HEK293 (cell line): ENCODE data around the gene SLC38A10.
A peak's percentile ranks its signal among the peaks of the same experiment; 100 is the strongest.

ENCODE experiments used
- CTCF ChIA-PET: fragments of 350-600 bp; formaldehyde crosslinking; extraction: SDS; loops from one replicate; lab custom pipeline; 2021; ENCODE audit warnings: antibody characterized with exemption; lab: Yijun Ruan, JAX
- POLR2A ChIA-PET: fragments of 300-600 bp; formaldehyde crosslinking; extraction: SDS; loops from one replicate; lab custom pipeline; 2020; ENCODE audit warnings: antibody characterized with exemption, inconsistent platforms; lab: Yijun Ruan, JAX
- H3K27ac ChIP-seq: fragments of 200-500 bp; sonication (Bioruptor generic); 2 replicates; pipeline ENCODE4 v1.5.1; 2014; ENCODE audit warnings: low read depth, low read length, control low read depth, inconsistent platforms; ENCODE audit errors: extremely low read depth
- H3K36me3 ChIP-seq, 2 experiments: fragments of 200-500 bp in 1 of 2; sonication (Bioruptor generic) in 1 of 2; 1 replicate in 1 of 2; 2 replicates in 1 of 2; pipeline ENCODE4 v1.5.1; 2014 to 2017; ENCODE audit warnings: inconsistent platforms in 2 of 2, low read length in 2 of 2; ENCODE audit not compliant: control insufficient read depth in 2 of 2, insufficient read depth in 1 of 2
- H3K4me1 ChIP-seq: fragments of 200-500 bp; sonication (Bioruptor generic); 2 replicates; pipeline ENCODE4 v1.5.1; 2014; ENCODE audit warnings: mild to moderate bottlenecking, low read length, inconsistent platforms; ENCODE audit not compliant: control insufficient read depth, insufficient read depth
- H3K4me3 ChIP-seq: 2 replicates; pipeline ENCODE4 v1.5.1; 2011; ENCODE audit warnings: low read depth, mild to moderate bottlenecking, control low read depth, low read length, moderate library complexity
- H3K9me3 ChIP-seq: fragments of 200-500 bp; sonication (Bioruptor generic); 2 replicates; pipeline ENCODE4 v1.5.1; 2014; ENCODE audit warnings: low read depth, low read length, inconsistent platforms; ENCODE audit not compliant: control insufficient read depth, insufficient read depth
- BCL11A ChIP-seq: fragments of 450-650 bp; formaldehyde crosslinking; IDR thresholded peaks from 2 replicates; pipeline ENCODE4 v1.5.1; 2016; ENCODE audit warnings: low read depth, missing biosample characterization, missing genetic modification characterization
- FEZF1 ChIP-seq: fragments of 450-650 bp; formaldehyde crosslinking; IDR thresholded peaks from 2 replicates; pipeline ENCODE4 v1.5.1; 2016; ENCODE audit warnings: missing biosample characterization, missing genetic modification characterization
- KLF10 ChIP-seq: fragments of 450-650 bp; IDR thresholded peaks from 2 replicates; pipeline ENCODE4 v1.5.1; 2018; ENCODE audit warnings: missing biosample characterization, mild to moderate bottlenecking, missing genetic modification characterization
- SETDB1 ChIP-seq: IDR thresholded peaks from one replicate; pipeline ENCODE4 v1.6.1; 2017; ENCODE audit warnings: mild to moderate bottlenecking, low read length, moderate library complexity, mixed read lengths; ENCODE audit not compliant: insufficient read length
- TCF7L2 ChIP-seq: IDR thresholded peaks from 2 replicates; pipeline ENCODE4 v1.6.1; 2011; ENCODE audit warnings: low read depth, mild to moderate bottlenecking, inconsistent platforms, low read length, moderate library complexity, borderline replicate concordance
- TRIM28 ChIP-seq: IDR thresholded peaks from 2 replicates; pipeline ENCODE4 v1.6.1; 2011; ENCODE audit warnings: low read length, control low read depth, borderline replicate concordance
- ZEB2 ChIP-seq: fragments of 450-650 bp; formaldehyde crosslinking; IDR thresholded peaks from 2 replicates; pipeline ENCODE4 v1.5.1; 2016; ENCODE audit warnings: missing biosample characterization, missing genetic modification characterization
- ZNF10 ChIP-seq: fragments of 450-650 bp; formaldehyde crosslinking; IDR thresholded peaks from 2 replicates; pipeline ENCODE4 v1.5.1; 2017; ENCODE audit warnings: missing biosample characterization, missing genetic modification characterization
- ZNF132 ChIP-seq: fragments of 450-650 bp; formaldehyde crosslinking; IDR thresholded peaks from 2 replicates; pipeline ENCODE4 v1.5.1; 2017; ENCODE audit warnings: missing biosample characterization, missing genetic modification characterization, borderline replicate concordance
- ZNF155 ChIP-seq: fragments of 450-650 bp; formaldehyde crosslinking; IDR thresholded peaks from 2 replicates; pipeline ENCODE4 v1.5.1; 2016; ENCODE audit warnings: missing biosample characterization, missing genetic modification characterization
- ZNF184 ChIP-seq: fragments of 450-650 bp; IDR thresholded peaks from 2 replicates; pipeline ENCODE4 v1.5.1; 2018; ENCODE audit warnings: missing biosample characterization, mild to moderate bottlenecking, missing genetic modification characterization
- ZNF404 ChIP-seq: fragments of 450-650 bp; formaldehyde crosslinking; IDR thresholded peaks from 2 replicates; pipeline ENCODE4 v1.5.1; 2017; ENCODE audit warnings: missing biosample characterization, missing genetic modification characterization
- ZNF416 ChIP-seq: fragments of 450-650 bp; formaldehyde crosslinking; IDR thresholded peaks from 2 replicates; pipeline ENCODE4 v1.5.1; 2016; ENCODE audit warnings: missing biosample characterization, missing genetic modification characterization
- ZNF426 ChIP-seq: fragments of 450-650 bp; formaldehyde crosslinking; IDR thresholded peaks from 2 replicates; pipeline ENCODE4 v1.5.1; 2017; ENCODE audit warnings: missing biosample characterization, missing genetic modification characterization, mild to moderate bottlenecking, inconsistent platforms, moderate library complexity
- ZNF658 ChIP-seq: fragments of 450-650 bp; formaldehyde crosslinking; IDR thresholded peaks from 2 replicates; pipeline ENCODE4; 2016; ENCODE audit warnings: missing biosample characterization, missing genetic modification characterization
- TF ChIP-seq, protein P1 (sequence below): fragments of 450-650 bp; formaldehyde crosslinking; IDR thresholded peaks from 2 replicates; pipeline ENCODE4 v1.5.1; 2016; ENCODE audit warnings: missing biosample characterization, missing genetic modification characterization
- TF ChIP-seq, protein P2 (sequence below): fragments of 450-650 bp; formaldehyde crosslinking; IDR thresholded peaks from 2 replicates; pipeline ENCODE4 v1.5.1; 2017; ENCODE audit warnings: missing biosample characterization, missing genetic modification characterization
- TF ChIP-seq, protein P3 (sequence below): fragments of 450-650 bp; formaldehyde crosslinking; IDR thresholded peaks from 2 replicates; pipeline ENCODE4 v1.5.1; 2016; ENCODE audit warnings: missing biosample characterization, missing genetic modification characterization, low read depth

Gene SLC38A10

DNA sequence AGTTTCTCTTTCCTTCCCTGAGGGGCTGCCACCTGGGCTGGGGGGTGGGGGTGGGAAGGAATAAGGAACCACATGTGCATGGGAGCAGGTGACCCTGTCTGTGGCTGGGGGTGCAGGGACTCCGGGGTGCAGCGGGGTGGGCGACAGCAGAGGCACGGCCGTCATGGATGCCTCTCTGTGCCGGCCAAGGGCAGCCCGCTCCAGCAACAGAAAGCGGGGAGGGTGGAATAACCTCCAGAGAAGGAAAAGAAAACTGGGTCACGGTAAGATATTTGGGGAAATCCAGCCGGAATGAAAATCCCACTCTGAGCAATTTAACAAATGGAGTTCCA, 51.8 kb downstream of the SLC38A10 start:
- TF ChIP-seq ZNF404 (no peak), BCL11A (tag by site-specific recombination) (no peak), ZNF416 (no peak), SETDB1 (no peak)
- CTCF ChIA-PET, result interaction anchor here (5.2 kb wide), 1 partner anchor 101 kb away, joined by 42 read pairs; no protein-coding TSS in a partner anchor
- H3K9me3 ChIP-seq, result no peaks in the 10 kb centered on the region
- POLR2A ChIA-PET, result interaction anchor here (1.2 kb wide), 1 partner anchor 20 kb away, joined by 4 read pairs; the partner anchor contains the start of gene CEP131
- H3K4me1 ChIP-seq, result no peaks in the 10 kb centered on the region; the same call in 1 of the 2 replicates
- H3K27ac ChIP-seq, result no peak overlapping the region
- no peak overlapping the region for H3K4me3 ChIP-seq
- peaks cover 0 to 38% of the 10 kb centered on the region in 2 experiments; a peak in 2 of 3 replicates for H3K36me3 ChIP-seq

DNA sequence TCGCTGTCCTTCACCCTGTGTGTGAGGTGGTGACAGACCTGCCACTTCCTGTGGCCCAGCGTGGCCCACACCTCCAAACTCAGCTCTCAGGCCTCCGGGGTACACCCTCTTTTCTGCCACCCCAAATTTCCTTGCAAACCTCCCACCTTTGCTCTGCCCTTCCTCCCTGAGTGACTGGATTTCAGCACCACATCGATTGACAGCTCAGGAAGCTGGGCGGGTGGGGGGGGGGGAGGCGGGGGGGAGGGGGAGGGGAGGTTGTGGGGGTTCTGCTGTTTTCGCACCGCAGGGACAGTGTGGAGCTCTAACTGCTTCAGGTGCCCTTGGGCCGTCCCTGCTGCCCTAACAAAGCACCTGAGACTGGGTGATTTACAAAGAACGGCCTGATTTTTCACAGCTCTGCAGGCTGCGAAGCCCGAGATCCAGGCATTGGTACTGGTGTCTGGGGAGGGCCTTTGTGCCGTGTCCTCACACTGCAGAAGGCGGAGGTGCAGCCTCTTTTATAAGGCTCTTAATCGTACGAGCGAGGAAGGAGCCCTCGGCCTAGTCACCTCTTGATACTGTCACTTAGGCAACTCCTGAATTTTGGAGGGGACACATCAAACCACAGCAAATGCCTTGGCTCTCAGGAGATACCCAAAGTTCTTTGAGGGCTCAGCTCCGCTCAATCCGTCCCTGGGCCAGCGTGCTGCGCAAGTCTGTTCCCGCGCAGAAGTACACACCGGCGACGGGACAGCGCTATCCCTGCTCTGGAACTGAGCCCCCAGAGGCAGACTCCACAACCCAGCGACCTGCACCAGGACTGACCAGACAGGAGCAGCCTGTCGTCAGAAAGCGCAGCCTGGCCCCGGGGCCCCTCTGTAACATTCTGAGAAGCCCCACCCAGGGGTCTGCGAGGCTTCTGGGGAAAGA, 52.4 kb downstream of the SLC38A10 start:
- TF ChIP-seq ZNF426 (tag by site-specific recombination) (no peak), FEZF1 (tag by site-specific recombination) (no peak), ZNF658 (no peak), TRIM28 (no peak)
- TF ChIP-seq, protein P1, sequence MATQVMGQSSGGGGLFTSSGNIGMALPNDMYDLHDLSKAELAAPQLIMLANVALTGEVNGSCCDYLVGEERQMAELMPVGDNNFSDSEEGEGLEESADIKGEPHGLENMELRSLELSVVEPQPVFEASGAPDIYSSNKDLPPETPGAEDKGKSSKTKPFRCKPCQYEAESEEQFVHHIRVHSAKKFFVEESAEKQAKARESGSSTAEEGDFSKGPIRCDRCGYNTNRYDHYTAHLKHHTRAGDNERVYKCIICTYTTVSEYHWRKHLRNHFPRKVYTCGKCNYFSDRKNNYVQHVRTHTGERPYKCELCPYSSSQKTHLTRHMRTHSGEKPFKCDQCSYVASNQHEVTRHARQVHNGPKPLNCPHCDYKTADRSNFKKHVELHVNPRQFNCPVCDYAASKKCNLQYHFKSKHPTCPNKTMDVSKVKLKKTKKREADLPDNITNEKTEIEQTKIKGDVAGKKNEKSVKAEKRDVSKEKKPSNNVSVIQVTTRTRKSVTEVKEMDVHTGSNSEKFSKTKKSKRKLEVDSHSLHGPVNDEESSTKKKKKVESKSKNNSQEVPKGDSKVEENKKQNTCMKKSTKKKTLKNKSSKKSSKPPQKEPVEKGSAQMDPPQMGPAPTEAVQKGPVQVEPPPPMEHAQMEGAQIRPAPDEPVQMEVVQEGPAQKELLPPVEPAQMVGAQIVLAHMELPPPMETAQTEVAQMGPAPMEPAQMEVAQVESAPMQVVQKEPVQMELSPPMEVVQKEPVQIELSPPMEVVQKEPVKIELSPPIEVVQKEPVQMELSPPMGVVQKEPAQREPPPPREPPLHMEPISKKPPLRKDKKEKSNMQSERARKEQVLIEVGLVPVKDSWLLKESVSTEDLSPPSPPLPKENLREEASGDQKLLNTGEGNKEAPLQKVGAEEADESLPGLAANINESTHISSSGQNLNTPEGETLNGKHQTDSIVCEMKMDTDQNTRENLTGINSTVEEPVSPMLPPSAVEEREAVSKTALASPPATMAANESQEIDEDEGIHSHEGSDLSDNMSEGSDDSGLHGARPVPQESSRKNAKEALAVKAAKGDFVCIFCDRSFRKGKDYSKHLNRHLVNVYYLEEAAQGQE (tag by site-specific recombination), result peak; percentile 80
- TF ChIP-seq, all 188 proteins: peak for 1
- no peaks in the 10 kb centered on the region for H3K9me3 ChIP-seq
- no peak overlapping the region for H3K4me3 ChIP-seq
- no peaks in the 10 kb centered on the region; the same call in 1 of the 2 replicates for H3K4me1 ChIP-seq
- no peak overlapping the region for H3K27ac ChIP-seq
- H3K36me3 ChIP-seq, result peaks cover 0 to 38% of the 10 kb centered on the region in 2 experiments; a peak in 2 of 3 replicates
- POLR2A ChIA-PET, result interaction anchor here (0.6 to 1.8 kb wide), 2 partner anchors 16 to 20 kb away, joined by 3 to 6 read pairs; partner anchors contain the start of gene CEP131
- CTCF ChIA-PET, result interaction anchor here (0.6 to 5.2 kb wide), 8 partner anchors 11 to 254 kb away, joined by 3 to 42 read pairs (median 4); no protein-coding TSS in a partner anchor

DNA sequence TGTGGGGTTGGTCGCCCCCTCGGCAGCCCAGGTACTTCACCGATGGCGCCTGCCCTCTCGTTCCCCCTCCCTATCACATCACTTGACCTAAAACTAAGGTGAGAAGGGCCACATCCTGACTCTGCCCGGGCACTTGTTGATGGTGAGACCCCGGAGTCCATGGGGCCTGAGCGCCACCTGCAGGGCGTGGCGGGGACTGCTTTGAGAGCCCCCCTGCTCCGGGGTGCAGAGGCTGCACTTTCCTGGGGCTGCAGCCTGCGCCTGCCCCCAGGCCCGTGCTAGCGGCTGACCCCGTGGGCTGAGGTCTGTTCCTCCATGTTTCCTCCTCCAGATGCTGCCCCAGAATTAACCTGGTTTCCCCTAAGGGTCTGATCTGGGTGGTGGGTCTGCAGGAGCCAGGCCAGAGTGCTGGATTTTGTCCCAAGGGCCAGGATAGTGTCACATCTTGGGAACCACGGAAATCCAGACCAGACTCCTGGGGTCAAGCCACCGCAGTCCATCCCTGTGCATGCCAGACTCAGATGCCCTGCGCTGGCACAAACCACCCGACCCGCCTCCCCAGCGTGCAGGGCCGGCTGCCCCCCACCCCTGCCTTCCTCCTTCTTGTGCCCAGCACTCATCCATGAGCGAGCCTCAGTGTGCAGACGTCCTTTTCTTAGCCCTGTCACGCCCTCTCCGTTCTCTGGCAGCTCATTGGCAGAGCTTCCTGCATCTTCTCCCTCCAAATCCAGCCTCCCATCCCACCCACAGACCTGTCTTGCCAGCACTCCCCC, 53.3 kb downstream of the SLC38A10 start:
- ChIA-PET CTCF (interaction anchor here (0.6 to 5.2 kb wide), 6 partner anchors 12 to 197 kb away, joined by 3 to 42 read pairs (median 4); no protein-coding TSS in a partner anchor), POLR2A (interaction anchor here (0.6 to 1.8 kb wide), 2 partner anchors 16 to 19 kb away, joined by 3 to 6 read pairs; partner anchors contain the start of gene CEP131)
- Histone ChIP-seq H3K9me3 (no peaks in the 10 kb centered on the region), H3K27ac (no peak overlapping the region), H3K4me3 (no peak overlapping the region), H3K4me1 (no peaks in the 10 kb centered on the region; the same call in 1 of the 2 replicates), H3K36me3 (peaks cover 0 to 33% of the 10 kb centered on the region in 2 experiments; a peak in 2 of 3 replicates)
- TF ChIP-seq, protein P2, sequence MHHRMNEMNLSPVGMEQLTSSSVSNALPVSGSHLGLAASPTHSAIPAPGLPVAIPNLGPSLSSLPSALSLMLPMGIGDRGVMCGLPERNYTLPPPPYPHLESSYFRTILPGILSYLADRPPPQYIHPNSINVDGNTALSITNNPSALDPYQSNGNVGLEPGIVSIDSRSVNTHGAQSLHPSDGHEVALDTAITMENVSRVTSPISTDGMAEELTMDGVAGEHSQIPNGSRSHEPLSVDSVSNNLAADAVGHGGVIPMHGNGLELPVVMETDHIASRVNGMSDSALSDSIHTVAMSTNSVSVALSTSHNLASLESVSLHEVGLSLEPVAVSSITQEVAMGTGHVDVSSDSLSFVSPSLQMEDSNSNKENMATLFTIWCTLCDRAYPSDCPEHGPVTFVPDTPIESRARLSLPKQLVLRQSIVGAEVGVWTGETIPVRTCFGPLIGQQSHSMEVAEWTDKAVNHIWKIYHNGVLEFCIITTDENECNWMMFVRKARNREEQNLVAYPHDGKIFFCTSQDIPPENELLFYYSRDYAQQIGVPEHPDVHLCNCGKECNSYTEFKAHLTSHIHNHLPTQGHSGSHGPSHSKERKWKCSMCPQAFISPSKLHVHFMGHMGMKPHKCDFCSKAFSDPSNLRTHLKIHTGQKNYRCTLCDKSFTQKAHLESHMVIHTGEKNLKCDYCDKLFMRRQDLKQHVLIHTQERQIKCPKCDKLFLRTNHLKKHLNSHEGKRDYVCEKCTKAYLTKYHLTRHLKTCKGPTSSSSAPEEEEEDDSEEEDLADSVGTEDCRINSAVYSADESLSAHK (tag by site-specific recombination), result no peak
- TF ChIP-seq ZEB2 (tag by site-specific recombination) (peak; percentile 28; the same call in 1 of the 2 replicates), ZNF184 (no peak), KLF10 (tag by site-specific recombination) (no peak), ZNF10 (peak; percentile 24; the same call in 1 of the 2 replicates), TCF7L2 (no peak), ZNF132 (tag by site-specific recombination) (no peak), ZNF155 (no peak)
- TF ChIP-seq, protein P3, sequence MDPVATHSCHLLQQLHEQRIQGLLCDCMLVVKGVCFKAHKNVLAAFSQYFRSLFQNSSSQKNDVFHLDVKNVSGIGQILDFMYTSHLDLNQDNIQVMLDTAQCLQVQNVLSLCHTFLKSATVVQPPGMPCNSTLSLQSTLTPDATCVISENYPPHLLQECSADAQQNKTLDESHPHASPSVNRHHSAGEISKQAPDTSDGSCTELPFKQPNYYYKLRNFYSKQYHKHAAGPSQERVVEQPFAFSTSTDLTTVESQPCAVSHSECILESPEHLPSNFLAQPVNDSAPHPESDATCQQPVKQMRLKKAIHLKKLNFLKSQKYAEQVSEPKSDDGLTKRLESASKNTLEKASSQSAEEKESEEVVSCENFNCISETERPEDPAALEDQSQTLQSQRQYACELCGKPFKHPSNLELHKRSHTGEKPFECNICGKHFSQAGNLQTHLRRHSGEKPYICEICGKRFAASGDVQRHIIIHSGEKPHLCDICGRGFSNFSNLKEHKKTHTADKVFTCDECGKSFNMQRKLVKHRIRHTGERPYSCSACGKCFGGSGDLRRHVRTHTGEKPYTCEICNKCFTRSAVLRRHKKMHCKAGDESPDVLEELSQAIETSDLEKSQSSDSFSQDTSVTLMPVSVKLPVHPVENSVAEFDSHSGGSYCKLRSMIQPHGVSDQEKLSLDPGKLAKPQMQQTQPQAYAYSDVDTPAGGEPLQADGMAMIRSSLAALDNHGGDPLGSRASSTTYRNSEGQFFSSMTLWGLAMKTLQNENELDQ (tag by site-specific recombination), result no peak
